HEK293 (cell line): ENCODE data around the gene TMEM184A.

Source experiments
- CTCF ChIA-PET: fragments of 350-600 bp; formaldehyde crosslinking; extraction: SDS; loops from one replicate; lab custom pipeline; 2021; ENCODE audit warnings: antibody characterized with exemption; lab: Yijun Ruan, JAX
- POLR2A ChIA-PET: fragments of 300-600 bp; formaldehyde crosslinking; extraction: SDS; loops from one replicate; lab custom pipeline; 2020; ENCODE audit warnings: antibody characterized with exemption, inconsistent platforms; lab: Yijun Ruan, JAX
- H3K27ac ChIP-seq: fragments of 200-500 bp; sonication (Bioruptor generic); 2 replicates; pipeline ENCODE4 v1.5.1; 2014; ENCODE audit warnings: low read depth, low read length, control low read depth, inconsistent platforms; ENCODE audit errors: extremely low read depth
- H3K36me3 ChIP-seq, 2 experiments: fragments of 200-500 bp in 1 of 2; sonication (Bioruptor generic) in 1 of 2; 1 replicate in 1 of 2; 2 replicates in 1 of 2; pipeline ENCODE4 v1.5.1; 2014 to 2017; ENCODE audit warnings: inconsistent platforms in 2 of 2, low read length in 2 of 2; ENCODE audit not compliant: control insufficient read depth in 2 of 2, insufficient read depth in 1 of 2
- H3K4me1 ChIP-seq: fragments of 200-500 bp; sonication (Bioruptor generic); 2 replicates; pipeline ENCODE4 v1.5.1; 2014; ENCODE audit warnings: mild to moderate bottlenecking, low read length, inconsistent platforms; ENCODE audit not compliant: control insufficient read depth, insufficient read depth
- H3K4me3 ChIP-seq: 2 replicates; pipeline ENCODE4 v1.5.1; 2011; ENCODE audit warnings: low read depth, mild to moderate bottlenecking, control low read depth, low read length, moderate library complexity
- H3K9me3 ChIP-seq: fragments of 200-500 bp; sonication (Bioruptor generic); 2 replicates; pipeline ENCODE4 v1.5.1; 2014; ENCODE audit warnings: low read depth, low read length, inconsistent platforms; ENCODE audit not compliant: control insufficient read depth, insufficient read depth
- CTCF ChIP-seq: fragments of 450-650 bp; formaldehyde crosslinking; IDR thresholded peaks from 2 replicates; pipeline ENCODE4 v1.5.1; 2016; ENCODE audit warnings: missing biosample characterization, missing genetic modification characterization
- GLIS2 ChIP-seq: fragments of 450-650 bp; formaldehyde crosslinking; IDR thresholded peaks from 2 replicates; pipeline ENCODE4 v1.5.1; 2016; ENCODE audit warnings: missing biosample characterization, missing genetic modification characterization
- HOXD13 ChIP-seq: sonication (generic); formaldehyde crosslinking; IDR thresholded peaks from 2 replicates; pipeline ENCODE4 v1.8.0; 2022; ENCODE audit warnings: missing genetic modification reagents, borderline replicate concordance
- OVOL3 ChIP-seq: fragments of 450-650 bp; formaldehyde crosslinking; IDR thresholded peaks from 2 replicates; pipeline ENCODE4 v1.5.1; 2016; ENCODE audit warnings: missing biosample characterization, missing genetic modification characterization
- SCRT2 ChIP-seq: fragments of 450-650 bp; formaldehyde crosslinking; IDR thresholded peaks from 2 replicates; pipeline ENCODE4 v1.5.1; 2016; ENCODE audit warnings: missing biosample characterization, missing genetic modification characterization
- ZBTB6 ChIP-seq: fragments of 450-650 bp; formaldehyde crosslinking; IDR thresholded peaks from 2 replicates; pipeline ENCODE4 v1.5.1; 2017; ENCODE audit warnings: missing biosample characterization, missing genetic modification characterization
- ZNF121 ChIP-seq: fragments of 450-650 bp; formaldehyde crosslinking; IDR thresholded peaks from 2 replicates; pipeline ENCODE4 v1.5.1; 2016; ENCODE audit warnings: missing biosample characterization, missing genetic modification characterization
- ZNF138 ChIP-seq: fragments of 450-650 bp; formaldehyde crosslinking; IDR thresholded peaks from 2 replicates; pipeline ENCODE4 v1.5.1; 2016; ENCODE audit warnings: missing biosample characterization, missing genetic modification characterization, borderline replicate concordance
- ZNF155 ChIP-seq: fragments of 450-650 bp; formaldehyde crosslinking; IDR thresholded peaks from 2 replicates; pipeline ENCODE4 v1.5.1; 2016; ENCODE audit warnings: missing biosample characterization, missing genetic modification characterization
- ZNF157 ChIP-seq: fragments of 450-650 bp; formaldehyde crosslinking; IDR thresholded peaks from 2 replicates; pipeline ENCODE4 v1.5.1; 2016; ENCODE audit warnings: missing biosample characterization, missing genetic modification characterization
- ZNF175 ChIP-seq: fragments of 450-650 bp; formaldehyde crosslinking; IDR thresholded peaks from 2 replicates; pipeline ENCODE4 v1.5.1; 2016; ENCODE audit warnings: missing biosample characterization, missing genetic modification characterization
- ZNF19 ChIP-seq: fragments of 450-650 bp; formaldehyde crosslinking; IDR thresholded peaks from 2 replicates; pipeline ENCODE4; 2016; ENCODE audit warnings: missing biosample characterization, missing genetic modification characterization, low read depth
- ZNF2 ChIP-seq: fragments of 450-650 bp; formaldehyde crosslinking; IDR thresholded peaks from 2 replicates; pipeline ENCODE4 v1.5.1; 2016; ENCODE audit warnings: missing biosample characterization, missing genetic modification characterization
- ZNF202 ChIP-seq: fragments of 450-650 bp; formaldehyde crosslinking; IDR thresholded peaks from 2 replicates; pipeline ENCODE4 v1.5.1; 2016; ENCODE audit warnings: missing biosample characterization, missing genetic modification characterization, borderline replicate concordance
- ZNF292 ChIP-seq: fragments of 450-650 bp; formaldehyde crosslinking; IDR thresholded peaks from 2 replicates; pipeline ENCODE4 v1.5.1; 2016; ENCODE audit warnings: low read depth, missing biosample characterization, missing genetic modification characterization, borderline replicate concordance
- ZNF335 ChIP-seq: fragments of 450-650 bp; formaldehyde crosslinking; conservative IDR thresholded peaks from 2 replicates; pipeline ENCODE4 v1.5.1; 2016; ENCODE audit warnings: missing biosample characterization, missing genetic modification characterization
- ZNF354C ChIP-seq: fragments of 450-650 bp; formaldehyde crosslinking; IDR thresholded peaks from 2 replicates; pipeline ENCODE4 v1.5.1; 2016; ENCODE audit warnings: missing biosample characterization, missing genetic modification characterization, low read depth, borderline replicate concordance
- ZNF510 ChIP-seq: fragments of 450-650 bp; formaldehyde crosslinking; IDR thresholded peaks from 2 replicates; pipeline ENCODE4 v1.5.1; 2018; ENCODE audit warnings: mild to moderate bottlenecking, missing genetic modification characterization, missing biosample characterization; ENCODE audit not compliant: insufficient replicate concordance
- ZNF549 ChIP-seq: fragments of 450-650 bp; IDR thresholded peaks from 2 replicates; pipeline ENCODE4 v1.5.1; 2018; ENCODE audit warnings: missing biosample characterization, missing genetic modification characterization, mild to moderate bottlenecking, inconsistent platforms, moderate library complexity
- ZNF555 ChIP-seq: fragments of 450-650 bp; formaldehyde crosslinking; conservative IDR thresholded peaks from 2 replicates; pipeline ENCODE4 v1.5.1; 2017; ENCODE audit warnings: missing biosample characterization, mild to moderate bottlenecking, missing genetic modification characterization, inconsistent platforms
- ZNF560 ChIP-seq: fragments of 450-650 bp; formaldehyde crosslinking; IDR thresholded peaks from 2 replicates; pipeline ENCODE4 v1.5.1; 2017; ENCODE audit warnings: missing biosample characterization, missing genetic modification characterization, borderline replicate concordance
- ZNF561 ChIP-seq: fragments of 450-650 bp; IDR thresholded peaks from 2 replicates; pipeline ENCODE4 v1.5.1; 2018; ENCODE audit warnings: missing biosample characterization, missing genetic modification characterization, borderline replicate concordance
- ZNF621 ChIP-seq: fragments of 450-650 bp; formaldehyde crosslinking; IDR thresholded peaks from 2 replicates; pipeline ENCODE4 v1.5.1; 2017; ENCODE audit warnings: missing biosample characterization, missing genetic modification characterization
- ZNF660 ChIP-seq: fragments of 450-650 bp; IDR thresholded peaks from 2 replicates; pipeline ENCODE4 v1.5.1; 2018; ENCODE audit warnings: missing biosample characterization, mild to moderate bottlenecking, missing genetic modification characterization
- ZNF664 ChIP-seq: fragments of 450-650 bp; formaldehyde crosslinking; IDR thresholded peaks from 2 replicates; pipeline ENCODE4 v1.5.1; 2016; ENCODE audit warnings: missing biosample characterization, missing genetic modification characterization
- ZNF792 ChIP-seq: fragments of 450-650 bp; formaldehyde crosslinking; IDR thresholded peaks from 2 replicates; pipeline ENCODE4 v1.5.1; 2016; ENCODE audit warnings: missing biosample characterization, missing genetic modification characterization
- ZSCAN4 ChIP-seq: fragments of 450-650 bp; formaldehyde crosslinking; IDR thresholded peaks from 2 replicates; pipeline ENCODE4 v1.5.1; 2017; ENCODE audit warnings: missing biosample characterization, missing genetic modification characterization
- TF ChIP-seq, protein P1 (sequence below): fragments of 450-650 bp; IDR thresholded peaks from 2 replicates; pipeline ENCODE4 v1.5.1; 2018; ENCODE audit warnings: missing biosample characterization, missing genetic modification characterization
- TF ChIP-seq, protein P2 (sequence below): fragments of 450-650 bp; formaldehyde crosslinking; IDR thresholded peaks from 2 replicates; pipeline ENCODE4 v1.5.1; 2016; ENCODE audit warnings: missing biosample characterization, missing genetic modification characterization

Gene TMEM184A

GRCh38 chr7:1604383-1604782, 48.4 kb upstream of the TMEM184A start (continued):
- no peak for TF ChIP-seq ZNF175 (tag by site-specific recombination)
- no peak for TF ChIP-seq ZNF157 (tag by site-specific recombination)
- TF ChIP-seq CTCF (tag by site-specific recombination): no peak
- TF ChIP-seq, all 188 proteins: peak for 0

- ChIA-PET CTCF (no interaction called here), POLR2A (no interaction called here)
- Histone ChIP-seq H3K9me3 (no peaks in the 10 kb centered on the region), H3K27ac (no peak overlapping the region), H3K4me3 (no peak overlapping the region), H3K36me3 (no peaks in the 10 kb centered on the region), H3K4me1 (no peaks in the 10 kb centered on the region)
- TF ChIP-seq SCRT2 (tag by site-specific recombination) (no peak), ZNF664 (tag by site-specific recombination) (no peak), ZNF292 (no peak), HOXD13 (CRISPR knock-in tag) (no peak), ZNF510 (no peak), ZNF19 (tag by site-specific recombination) (no peak), ZNF138 (no peak), OVOL3 (tag by site-specific recombination) (no peak), ZNF354C (tag by site-specific recombination) (no peak), ZBTB6 (tag by site-specific recombination) (no peak), ZNF560 (tag by site-specific recombination) (no peak), GLIS2 (tag by site-specific recombination) (no peak), ZNF157 (tag by site-specific recombination) (no peak), ZNF660 (tag by site-specific recombination) (no peak), ZNF155 (no peak), ZNF549 (tag by site-specific recombination) (no peak), ZNF792 (tag by site-specific recombination) (no peak)
- TF ChIP-seq, protein P1, sequence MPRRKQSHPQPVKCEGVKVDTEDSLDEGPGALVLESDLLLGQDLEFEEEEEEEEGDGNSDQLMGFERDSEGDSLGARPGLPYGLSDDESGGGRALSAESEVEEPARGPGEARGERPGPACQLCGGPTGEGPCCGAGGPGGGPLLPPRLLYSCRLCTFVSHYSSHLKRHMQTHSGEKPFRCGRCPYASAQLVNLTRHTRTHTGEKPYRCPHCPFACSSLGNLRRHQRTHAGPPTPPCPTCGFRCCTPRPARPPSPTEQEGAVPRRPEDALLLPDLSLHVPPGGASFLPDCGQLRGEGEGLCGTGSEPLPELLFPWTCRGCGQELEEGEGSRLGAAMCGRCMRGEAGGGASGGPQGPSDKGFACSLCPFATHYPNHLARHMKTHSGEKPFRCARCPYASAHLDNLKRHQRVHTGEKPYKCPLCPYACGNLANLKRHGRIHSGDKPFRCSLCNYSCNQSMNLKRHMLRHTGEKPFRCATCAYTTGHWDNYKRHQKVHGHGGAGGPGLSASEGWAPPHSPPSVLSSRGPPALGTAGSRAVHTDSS (tag by site-specific recombination): no peak
Measured at GRCh38 chr7:1603346-1604225, 47.6 kb upstream of the TMEM184A start.

GRCh38 chr7:1602386-1602785, 46.4 kb upstream of the TMEM184A start:
- Histone ChIP-seq H3K36me3 (no peaks in the 10 kb centered on the region), H3K9me3 (no peaks in the 10 kb centered on the region), H3K4me1 (no peaks in the 10 kb centered on the region), H3K4me3 (no peak overlapping the region), H3K27ac (no peak overlapping the region)
- ChIA-PET POLR2A (no interaction called here), CTCF (interaction anchor here (0.6 kb wide), 1 partner anchor 721 kb away, joined by 3 read pairs; no protein-coding TSS in a partner anchor)
- TF ChIP-seq, protein P2, sequence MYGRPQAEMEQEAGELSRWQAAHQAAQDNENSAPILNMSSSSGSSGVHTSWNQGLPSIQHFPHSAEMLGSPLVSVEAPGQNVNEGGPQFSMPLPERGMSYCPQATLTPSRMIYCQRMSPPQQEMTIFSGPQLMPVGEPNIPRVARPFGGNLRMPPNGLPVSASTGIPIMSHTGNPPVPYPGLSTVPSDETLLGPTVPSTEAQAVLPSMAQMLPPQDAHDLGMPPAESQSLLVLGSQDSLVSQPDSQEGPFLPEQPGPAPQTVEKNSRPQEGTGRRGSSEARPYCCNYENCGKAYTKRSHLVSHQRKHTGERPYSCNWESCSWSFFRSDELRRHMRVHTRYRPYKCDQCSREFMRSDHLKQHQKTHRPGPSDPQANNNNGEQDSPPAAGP (tag by site-specific recombination): no peak
- no peak for TF ChIP-seq ZNF2 (tag by site-specific recombination)
- TF ChIP-seq ZNF202 (tag by site-specific recombination): no peak
- TF ChIP-seq ZSCAN4 (tag by site-specific recombination): no peak
- TF ChIP-seq ZNF121 (tag by site-specific recombination): no peak
- no peak for TF ChIP-seq ZNF561
- TF ChIP-seq ZNF621 (tag by site-specific recombination): no peak
- TF ChIP-seq ZNF555 (tag by site-specific recombination): no peak
- TF ChIP-seq ZNF335 (tag by site-specific recombination): no peak
